GM19438 (cell line): Measurements from ENCODE around the gene MYEOV.

Experiments
- ATAC-seq: cut with Tn5 transposase; IDR thresholded peaks from one replicate; pipeline ENCODE4 v1.9.1; 2021; ENCODE audit warnings: low read depth; ENCODE audit not compliant: unreplicated experiment

MYEOV gene

GRCh38 chr11:69335007-69335780, 41.2 kb downstream of the MYEOV start:
- no peak for ATAC-seq

GRCh38 chr11:69335781-69336405, 41.9 kb downstream of the MYEOV start:
- no peak for ATAC-seq

- ATAC-seq = no peak
Measured at GRCh38 chr11:69337211-69337721, 43.3 kb downstream of the MYEOV start.

- ATAC-seq = no peak
Measured at GRCh38 chr11:69339041-69339733, 45.2 kb downstream of the MYEOV start.

GRCh38 chr11:69339983-69340565, 46.1 kb downstream of the MYEOV start:
- no peak for ATAC-seq

GRCh38 chr11:69342588-69343330, 48.8 kb downstream of the MYEOV start:
- ATAC-seq = no peak

- no peak for ATAC-seq
Measured at GRCh38 chr11:69343401-69344321, 49.7 kb downstream of the MYEOV start.

- no peak for ATAC-seq
Measured at GRCh38 chr11:69344570-69345145, 50.7 kb downstream of the MYEOV start.
